HFF-Myc (cell line): ENCODE data around the gene CSK.
A peak's percentile ranks its signal among the peaks of the same experiment; 100 is the strongest.

Experiments
- DNase-seq: peaks from one replicate; pipeline ENCODE4 v3.0.0-alpha.2; 2011; ENCODE audit warnings: low read depth; ENCODE audit errors: extremely low read depth
- H3K4me3 ChIP-seq: replicated peaks from 2 replicates; pipeline ENCODE4 v1.5.1; 2011; ENCODE audit warnings: low read depth, mild to moderate bottlenecking, control low read depth, low read length
- CTCF ChIP-seq: IDR thresholded peaks from 2 replicates; pipeline ENCODE4 v1.5.1; 2012; ENCODE audit warnings: mild to moderate bottlenecking, low read depth, low read length, control low read depth; ENCODE audit errors: missing control alignments

Gene CSK

DNA sequence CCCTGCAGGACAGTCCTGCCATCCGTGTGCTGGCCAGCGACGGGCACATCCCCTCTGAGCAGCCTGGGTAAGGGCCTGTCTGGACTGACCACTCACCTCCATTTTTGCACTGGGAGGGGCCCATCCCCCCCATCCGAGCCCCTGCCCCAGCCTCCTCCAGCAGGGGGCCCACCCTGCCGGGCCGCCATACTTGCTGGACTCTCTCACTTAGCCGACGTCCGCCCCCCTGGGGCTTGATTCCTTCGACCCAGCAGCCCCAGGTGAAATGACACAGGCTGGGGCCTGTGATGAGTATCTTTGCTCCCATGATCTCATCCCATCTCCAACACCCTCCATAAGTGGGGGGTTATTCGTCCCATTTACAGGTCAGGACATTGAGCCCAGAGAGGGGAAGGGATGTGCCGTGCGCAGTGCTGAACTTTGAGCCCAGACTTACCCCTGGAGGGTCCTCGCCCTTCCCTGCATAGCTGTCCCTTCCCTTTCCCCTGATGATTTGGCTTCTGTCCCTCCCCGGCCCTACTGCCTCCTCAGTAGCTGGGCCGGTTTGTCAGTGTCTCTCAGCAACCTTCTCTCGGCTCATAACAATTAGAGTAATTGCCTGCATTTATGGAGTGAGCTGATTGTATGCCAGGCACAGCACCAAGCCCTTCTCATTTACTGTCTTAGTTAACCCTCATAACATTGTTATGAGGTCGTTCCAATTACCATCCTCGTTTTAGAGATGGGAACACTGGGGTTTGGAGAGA is 34.9 kb downstream of the CSK start:
- no peak overlapping the region for H3K4me3 ChIP-seq
- no peak for TF ChIP-seq CTCF
- DNase-seq: no peak

DNA sequence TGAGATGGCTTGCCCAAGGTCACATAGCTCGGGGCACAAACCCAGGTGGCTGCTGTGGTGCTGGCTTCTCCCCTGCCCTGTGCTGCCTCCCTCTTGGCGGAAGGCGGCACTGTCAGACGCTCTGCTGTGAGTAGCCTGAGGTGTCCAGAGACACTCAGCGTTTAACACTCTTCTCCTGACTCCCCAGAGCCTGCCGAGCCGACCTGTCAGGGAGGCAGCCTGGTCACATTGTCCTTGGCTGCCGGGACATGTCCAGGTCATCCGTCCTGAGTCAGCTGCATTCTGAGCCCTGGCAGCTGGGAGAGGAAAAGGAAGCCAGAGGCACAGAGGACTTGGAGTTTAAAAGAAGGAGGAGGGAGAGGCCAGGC is 35.5 kb downstream of the CSK start:
- TF ChIP-seq CTCF: peak; percentile 10
- H3K4me3 ChIP-seq: no peak overlapping the region

DNA sequence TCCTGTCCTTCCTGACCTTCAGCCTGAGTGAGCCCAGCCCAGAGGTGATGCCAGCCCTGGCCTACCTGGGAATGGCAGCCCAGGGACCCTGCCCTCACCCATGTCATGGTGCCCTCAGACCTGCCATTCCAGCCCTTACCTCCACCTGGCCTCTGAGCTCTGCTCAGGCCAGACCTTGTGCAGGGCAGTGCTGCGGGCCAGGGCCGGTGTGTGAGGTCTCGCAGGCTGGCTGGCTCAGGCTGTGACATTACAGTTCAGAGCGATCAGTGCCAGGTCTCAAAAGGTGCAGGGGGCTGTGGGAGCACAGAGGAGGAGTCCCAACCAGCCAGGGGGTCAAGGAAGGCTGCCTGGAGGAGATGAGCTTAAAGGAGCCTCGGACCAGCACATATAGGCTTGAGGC is 38.2 kb downstream of the CSK start:
- no peak for TF ChIP-seq CTCF
- H3K4me3 ChIP-seq: no peak overlapping the region

More for the DNA sequence above, 35.5 kb downstream of the CSK start:
- DNase-seq: peak; percentile 6

DNA sequence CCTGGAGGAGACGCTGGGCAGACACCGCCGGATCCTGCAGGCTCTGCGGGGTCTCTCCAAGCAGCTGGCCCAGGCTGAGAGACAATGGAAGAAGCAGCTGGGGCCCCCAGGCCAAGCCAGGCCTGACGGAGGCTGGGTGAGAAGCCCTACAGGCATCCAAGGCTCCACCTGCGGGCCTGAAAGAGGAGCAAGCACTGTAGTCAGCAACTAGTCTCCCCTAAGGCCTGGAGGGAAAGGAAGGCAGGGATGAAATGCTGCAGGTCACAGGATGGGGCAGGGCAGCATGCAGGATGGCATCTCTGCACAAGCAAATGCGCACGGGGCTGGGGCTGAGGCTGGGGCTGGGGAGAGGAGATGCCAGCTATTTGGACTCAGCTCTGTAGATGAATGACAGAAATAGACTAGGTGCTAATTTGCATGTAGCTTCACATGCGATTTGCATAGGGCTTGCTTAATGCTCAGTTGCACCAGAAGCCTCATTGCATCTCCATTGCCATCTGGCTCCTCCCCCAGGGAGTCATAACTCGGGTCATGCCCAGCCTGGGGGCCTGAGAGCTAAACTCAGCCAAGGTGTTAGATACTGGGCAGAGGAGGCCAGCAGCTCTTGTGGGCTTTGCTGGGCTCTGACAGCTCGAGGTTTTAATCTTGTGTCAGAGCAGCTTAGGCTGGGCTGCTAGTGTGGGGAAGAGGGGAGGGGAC is 39.4 kb downstream of the CSK start:
- DNase-seq: no peak
- no peak for TF ChIP-seq CTCF
- no peak overlapping the region for H3K4me3 ChIP-seq

More for the DNA sequence above, 38.2 kb downstream of the CSK start:
- no peak for DNase-seq

- H3K4me3 ChIP-seq: no peak overlapping the region
- TF ChIP-seq CTCF: no peak
- DNase-seq: no peak
Measured at GRCh38 chr15:74821790-74822158, 39.9 kb downstream of the CSK start.

DNA sequence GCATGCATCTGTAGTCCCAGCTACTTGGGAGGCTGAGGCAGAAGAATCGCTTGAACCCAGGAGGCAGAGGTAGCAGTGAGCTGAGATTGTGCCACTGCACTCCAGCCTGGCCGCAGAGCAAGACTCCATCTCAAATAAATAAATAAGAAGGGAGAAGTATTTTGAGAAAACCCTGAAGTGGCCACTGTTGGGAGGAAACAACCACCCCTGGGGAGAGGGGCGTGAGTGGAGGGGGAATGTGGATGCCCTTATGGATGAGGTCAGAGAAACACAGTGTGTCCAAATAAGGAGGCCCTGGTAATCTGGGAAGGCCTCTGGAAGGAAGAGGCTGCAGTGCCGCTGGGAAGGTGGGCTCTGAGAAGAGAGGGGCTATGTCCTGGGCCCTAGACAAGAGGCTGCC is 40.4 kb downstream of the CSK start:
- no peak overlapping the region for H3K4me3 ChIP-seq
- no peak for DNase-seq
- TF ChIP-seq CTCF: no peak
